Epidermal melanocyte (primary cell): Measurements from ENCODE around the gene PRUNE2.

Source experiments
- DNase-seq: peaks from one replicate; pipeline ENCODE4 v3.0.0; 2011; ENCODE audit warnings: low spot score; ENCODE audit not compliant: insufficient read length

The PRUNE2 gene

DNA sequence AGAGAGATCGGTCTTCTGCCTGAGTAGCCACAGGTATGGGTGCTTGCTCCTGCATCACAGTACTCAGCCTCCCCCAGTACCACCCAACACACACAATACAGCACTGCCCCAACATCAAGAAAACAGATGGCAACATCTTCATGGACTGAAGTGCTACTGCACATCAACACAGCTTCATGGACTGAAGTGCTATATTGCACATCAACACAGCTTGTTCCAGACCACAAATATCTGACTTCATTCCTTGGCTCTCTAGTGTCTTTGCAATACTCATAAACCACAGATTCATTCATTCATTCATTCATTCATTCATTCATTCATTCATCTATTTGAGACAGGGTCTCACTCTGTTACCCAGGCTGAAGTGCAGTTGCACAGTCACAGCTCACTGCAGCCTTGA lies 172.8 kb downstream of the PRUNE2 start:
- no peak for DNase-seq

DNA sequence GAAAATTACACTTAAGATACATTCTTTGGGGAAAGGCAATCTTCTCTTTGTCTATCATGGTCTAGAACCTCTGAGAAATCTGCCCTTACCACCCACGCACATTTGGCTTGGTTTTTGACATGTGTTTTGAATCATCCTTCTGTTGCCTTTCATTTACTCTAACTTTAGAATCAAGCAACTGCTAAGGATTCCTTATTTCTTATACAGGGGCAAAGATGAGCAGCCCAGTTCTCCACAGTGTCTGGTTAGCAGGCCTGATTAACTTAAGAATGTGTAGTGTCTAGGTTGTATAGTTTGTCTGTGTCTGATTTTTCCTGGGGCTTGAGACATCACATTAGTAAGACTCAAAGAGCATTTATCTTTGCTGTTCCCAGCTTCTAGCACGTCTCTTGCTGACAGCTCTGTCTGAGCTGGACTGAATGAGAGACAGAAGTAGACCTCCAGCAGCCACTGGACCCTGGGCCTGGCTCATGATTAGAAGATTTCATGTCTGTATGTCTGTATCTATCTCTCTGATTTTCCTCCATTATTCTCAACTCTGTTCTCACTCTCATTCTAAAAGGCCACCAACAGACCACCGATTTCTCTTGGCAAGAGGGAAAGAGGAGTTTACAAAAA lies 173.5 kb downstream of the PRUNE2 start:
- DNase-seq = no peak

DNA sequence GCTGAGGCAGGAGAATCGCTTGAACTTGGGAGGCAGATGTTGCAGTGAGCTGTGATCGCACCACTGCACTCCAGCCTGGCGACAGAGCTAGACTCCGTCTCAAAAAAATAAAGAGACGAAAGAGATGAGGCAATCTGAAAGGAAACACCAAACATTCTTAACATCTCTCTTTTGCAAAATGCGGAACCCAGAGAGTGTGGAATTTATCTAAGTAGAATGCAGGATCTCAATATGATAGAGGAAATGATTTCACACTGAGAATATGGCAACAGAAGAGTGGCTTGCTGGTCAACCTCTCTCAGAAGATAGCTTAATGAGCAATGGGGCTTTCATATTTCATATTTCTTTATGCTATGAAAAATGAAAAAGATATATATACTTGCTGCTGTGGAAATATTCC lies 175.1 kb downstream of the PRUNE2 start:
- no peak for DNase-seq

DNA sequence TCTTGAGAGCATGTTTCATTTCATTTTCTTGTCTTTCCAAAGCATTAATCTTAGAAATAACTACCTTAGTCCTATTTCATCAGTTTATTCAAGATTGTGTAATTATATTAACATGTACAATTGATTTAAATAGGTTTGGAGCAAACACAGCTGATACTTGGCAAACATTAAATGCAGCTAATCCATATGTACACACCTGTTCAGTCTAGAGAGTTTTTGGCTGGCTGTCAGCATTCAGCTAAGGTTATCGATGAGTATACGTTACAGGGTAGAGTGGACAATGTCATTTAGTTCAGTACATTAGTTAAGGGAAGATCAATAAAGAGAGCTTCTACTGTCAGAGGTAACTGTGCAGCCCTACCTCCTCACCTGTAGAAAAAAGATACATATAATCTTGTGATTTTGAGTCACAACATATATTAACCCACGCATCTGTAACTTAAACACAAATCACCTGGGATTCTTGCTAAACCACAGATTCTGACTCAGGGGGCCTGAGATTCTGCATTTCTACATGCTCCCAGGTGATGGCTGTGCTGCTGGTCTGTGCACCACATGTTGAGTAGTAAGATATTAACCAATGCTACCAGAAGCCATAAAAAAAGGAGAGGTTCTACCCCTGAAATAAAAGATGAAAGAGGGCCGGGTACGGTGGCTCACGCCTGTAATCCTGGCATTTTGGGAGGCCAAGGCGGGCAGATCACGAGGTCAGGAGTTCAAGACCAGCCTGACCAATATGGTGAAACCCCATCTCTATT lies 175.8 kb downstream of the PRUNE2 start:
- DNase-seq = no peak

DNA sequence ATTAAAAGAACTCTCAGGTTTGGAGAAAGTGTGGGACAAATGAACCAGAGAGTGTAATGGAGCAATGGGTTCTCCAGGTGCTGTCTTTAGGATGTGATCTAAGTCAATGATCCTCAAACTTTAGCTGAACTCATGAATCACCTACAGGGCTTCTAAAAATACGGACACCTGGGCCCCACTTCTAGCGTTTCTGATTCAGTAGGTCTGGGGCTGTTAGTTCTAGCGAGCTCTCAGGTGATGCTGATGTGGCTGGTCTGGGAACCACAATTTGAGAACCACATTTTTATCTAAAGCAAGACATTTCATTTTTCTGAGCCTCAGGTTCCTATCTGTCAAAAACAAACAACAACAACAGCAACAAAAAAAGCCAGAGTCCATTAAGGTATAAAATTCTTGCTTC lies 176.8 kb downstream of the PRUNE2 start:
- no peak for DNase-seq

DNA sequence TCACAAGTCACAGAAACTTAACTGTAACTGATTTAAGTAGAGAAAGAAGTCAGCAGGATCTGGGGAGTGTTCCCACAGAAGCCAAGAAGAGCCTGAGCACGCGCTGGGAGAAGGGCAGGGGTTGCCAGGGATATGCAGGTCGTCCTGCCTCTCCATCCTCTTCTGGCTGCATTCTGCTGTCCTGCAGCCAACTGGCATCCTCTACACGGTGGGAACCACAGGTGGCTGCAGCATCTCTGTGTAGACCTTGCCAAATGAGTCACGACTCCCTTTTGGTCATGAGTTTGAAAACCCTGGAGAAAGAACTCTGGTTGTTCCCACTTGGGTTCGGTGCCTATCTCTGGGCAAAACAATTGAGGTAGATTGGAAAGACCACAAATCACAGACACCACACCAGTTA lies 180.0 kb downstream of the PRUNE2 start:
- DNase-seq = no peak

DNA sequence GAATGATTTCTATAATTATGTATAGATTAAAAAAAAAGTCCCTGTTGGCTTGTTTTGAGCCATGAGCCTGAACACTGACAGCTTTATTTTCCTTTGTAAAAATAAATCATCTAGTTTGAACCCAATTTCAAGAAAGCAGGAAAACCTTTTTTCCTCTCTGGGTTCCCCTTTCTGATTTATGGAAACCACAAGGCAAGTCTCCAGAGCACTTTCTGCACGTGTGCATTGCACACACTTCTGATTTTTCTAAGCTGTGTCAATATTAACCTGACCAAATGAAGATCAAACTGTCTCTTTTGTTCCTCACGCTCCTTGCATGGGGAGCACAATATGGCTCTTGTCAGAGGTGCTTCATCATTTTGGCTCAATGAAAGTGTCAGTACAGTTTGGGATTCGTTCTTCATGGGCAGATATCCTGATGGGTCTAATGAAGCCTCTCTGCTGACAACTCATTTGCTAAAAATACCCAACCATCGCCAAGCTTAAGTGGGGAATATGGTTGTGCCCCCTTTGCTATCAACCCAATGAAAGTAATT lies 180.8 kb downstream of the PRUNE2 start:
- DNase-seq = no peak

DNA sequence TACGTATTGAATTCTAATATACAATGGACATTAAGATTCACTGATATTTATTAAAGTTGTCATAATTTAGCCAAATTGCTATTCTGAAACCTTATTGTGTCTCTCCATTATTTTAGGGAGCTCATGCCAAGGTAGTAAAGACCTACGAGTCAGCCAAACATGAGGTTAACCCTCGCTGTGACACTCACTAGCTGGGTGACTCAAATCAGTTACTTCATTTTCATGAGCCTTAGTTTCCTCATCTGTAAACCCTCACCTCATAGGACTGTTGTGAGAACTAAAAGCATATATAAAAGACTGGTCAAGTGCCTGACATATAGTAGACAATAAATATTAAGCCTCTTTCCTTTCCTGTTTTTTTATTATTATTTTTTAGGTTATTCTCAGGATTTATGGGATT lies 185.7 kb downstream of the PRUNE2 start:
- no peak for DNase-seq

DNA sequence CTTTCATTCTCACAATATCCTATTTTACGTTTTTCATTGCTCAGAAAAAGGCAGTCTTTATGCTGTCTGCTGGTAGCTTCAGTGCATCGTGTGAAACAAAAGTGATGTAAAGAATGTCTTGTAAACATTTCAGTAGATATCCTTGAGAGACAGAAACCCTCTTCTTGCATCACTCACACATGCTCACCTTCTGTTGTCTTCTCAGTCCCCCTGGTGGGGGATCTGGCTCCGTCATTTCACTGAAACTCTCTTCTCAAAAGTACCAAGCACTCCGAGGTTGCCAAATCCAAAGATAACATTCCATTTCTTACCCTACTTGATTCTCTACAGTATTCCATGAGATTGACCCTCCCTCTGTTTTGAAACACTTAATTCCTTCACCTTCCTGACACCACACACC lies 187.7 kb downstream of the PRUNE2 start:
- DNase-seq = no peak

DNA sequence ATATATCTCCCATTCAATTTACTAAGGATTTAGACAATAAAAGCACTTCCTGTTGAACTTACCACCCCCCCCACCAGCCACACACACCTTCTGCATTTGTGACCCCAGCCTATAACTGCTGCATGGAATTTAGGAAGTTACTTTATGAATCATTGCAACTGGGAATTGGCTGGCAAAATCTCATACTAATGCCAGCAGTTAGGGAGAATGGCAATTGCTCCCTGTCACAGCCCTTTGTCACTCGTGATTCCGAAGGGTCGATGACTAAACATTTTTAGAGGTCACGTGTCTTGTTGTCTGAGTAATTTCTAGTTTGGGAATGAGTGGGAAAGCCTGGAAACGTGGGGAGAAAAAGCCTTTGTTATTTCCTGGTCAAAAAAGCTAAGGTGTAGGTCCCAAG lies 188.3 kb downstream of the PRUNE2 start:
- DNase-seq = no peak

DNA sequence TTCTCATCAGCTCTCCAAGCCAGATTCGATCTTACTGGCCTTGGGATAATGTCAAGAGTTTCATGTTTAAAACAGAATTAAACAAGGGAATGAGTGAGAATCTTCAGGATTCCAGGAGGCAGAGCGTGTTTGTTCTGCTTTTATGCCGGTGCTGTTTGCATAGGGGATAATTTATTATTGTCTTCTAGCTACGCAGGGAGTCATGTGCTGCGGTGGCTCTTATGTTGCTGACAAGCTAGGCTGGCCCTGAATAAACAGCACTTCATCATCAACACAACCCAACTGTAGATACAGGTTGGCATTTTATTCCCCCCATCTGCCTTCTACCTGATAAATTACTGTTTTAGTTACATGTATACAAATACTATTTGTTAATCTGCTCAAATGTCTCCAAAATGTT lies 188.7 kb downstream of the PRUNE2 start:
- no peak for DNase-seq

DNA sequence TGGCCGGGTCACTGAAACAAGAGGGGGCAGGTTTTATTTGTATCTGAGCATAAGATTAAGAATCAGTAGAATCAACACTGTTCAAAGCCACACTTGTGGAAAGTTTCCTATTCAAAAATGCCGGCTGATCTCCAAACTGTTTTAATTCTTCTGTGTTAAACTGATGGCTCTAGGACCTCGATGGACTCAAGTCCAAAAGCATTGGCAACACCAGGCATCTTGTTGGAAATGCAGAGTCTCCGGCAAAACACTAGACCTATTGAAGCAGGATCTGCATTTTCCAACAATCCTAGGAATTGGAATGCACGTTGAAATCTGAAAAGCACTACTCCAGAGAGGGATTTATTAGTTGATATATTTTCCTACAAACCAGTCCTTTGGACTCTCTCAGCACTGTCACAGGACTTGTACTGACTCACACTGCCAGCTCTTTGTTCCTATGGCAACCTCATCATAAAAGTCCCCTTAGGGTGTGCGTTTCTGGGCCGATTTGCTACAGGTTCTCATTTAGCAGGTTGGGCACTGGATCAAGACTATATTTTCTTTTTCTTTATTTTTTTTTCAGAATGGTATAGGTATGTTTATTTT lies 189.7 kb downstream of the PRUNE2 start:
- no peak for DNase-seq

DNA sequence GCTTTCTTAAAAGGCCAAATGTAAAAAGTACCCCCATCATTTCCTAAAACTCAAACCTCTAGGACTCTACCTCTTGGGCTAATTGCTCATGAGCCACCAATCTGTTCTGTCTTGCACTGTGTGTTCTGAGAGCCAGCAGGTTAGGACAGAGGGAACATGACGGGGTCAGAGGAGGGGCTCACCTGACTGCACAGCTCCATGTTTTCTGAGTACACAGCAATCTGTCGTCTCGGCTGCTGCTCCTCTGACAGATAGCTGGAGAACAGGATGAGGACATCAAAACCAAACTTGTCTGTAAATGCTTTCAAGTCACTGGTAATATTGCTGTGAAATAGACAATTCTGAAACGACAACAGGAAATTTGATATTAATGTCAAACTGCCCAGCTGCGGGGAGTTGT lies 192.5 kb downstream of the PRUNE2 start:
- no peak for DNase-seq

DNA sequence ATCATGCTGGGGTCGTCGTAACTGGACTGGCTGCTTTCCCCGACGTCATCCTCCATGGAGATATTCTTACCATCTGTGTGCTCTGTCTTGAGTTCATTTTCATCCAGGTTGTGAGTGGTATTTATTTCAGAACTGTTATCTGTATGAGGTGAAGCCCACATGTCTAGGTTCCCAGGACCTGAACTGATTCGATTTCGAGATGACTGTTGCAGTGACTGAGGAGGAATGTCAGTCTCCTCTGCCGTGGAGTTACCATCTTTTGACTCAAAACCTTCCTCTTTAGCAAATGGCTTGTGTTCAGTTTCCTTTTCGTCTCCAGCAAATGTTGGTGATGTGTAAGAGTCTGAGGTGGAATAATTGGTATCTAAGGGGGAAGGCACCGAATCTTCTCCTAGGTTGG lies 196.9 kb downstream of the PRUNE2 start:
- no peak for DNase-seq

DNA sequence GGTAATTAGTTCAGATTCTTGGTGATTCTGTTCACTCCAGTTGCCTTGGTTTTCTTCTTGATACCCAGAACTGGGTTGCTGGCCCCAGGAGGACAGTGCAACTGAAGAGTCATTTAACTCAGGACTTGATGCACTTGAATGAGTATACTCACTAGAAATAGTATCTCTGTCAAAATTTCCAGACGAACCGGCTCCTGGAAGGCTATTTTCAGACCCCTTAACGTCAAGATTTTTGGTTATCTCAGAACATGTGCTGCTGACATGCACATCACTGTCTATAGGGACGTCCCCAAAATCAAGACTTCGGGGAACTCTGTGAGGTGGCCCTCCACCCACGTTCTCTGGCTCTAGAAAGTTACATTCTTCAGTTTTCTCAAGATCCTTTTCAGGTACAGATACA lies 198.4 kb downstream of the PRUNE2 start:
- DNase-seq = no peak

DNA sequence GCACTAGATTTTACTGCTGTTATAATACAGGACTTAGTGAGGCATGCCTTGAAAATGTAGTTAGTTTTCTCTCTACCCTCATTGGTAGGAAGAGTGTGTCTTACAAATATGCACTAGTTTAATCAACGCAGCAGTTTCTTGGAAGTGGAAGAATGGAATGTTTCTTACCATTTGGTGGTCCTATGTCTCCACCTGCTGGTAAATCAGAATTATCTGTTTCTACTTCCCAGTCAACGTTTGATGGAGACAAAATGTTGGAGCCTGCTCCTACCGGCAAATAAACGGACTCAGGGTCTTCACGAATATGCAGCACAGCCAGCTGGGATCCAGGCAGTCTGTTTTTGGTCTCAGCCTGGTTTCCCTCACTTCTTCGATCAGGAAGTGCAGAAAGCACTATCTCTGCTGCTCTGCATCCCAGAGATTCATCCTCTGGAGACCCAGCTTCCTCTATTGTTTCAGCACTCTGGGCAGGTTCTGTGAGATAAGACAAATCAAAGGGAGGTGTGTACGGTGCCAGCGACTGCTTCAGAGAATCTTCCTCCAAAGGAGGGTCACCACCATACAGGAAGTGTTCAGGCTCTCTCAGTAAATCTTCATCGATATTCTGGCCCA lies 201.2 kb downstream of the PRUNE2 start:
- DNase-seq = peak; percentile 62

DNA sequence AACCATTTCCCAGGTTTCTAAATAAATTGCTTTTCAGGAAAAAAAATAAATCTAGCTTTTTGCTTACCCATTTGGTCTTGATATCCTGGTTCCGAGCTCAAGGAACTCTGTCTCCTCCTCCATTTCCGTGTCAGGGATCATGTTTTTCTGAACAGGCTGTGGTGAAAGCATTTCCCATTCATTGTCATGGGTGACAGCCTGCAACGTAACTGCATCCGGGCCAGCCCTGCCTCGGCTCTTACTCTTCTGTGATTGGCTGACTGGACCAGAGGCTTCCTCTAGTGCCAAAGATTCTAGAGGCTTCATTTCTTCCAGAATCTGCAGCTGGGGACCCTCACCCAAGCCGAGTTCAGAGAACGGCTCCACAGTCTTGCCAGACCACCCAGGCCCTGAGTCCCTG lies 202.6 kb downstream of the PRUNE2 start:
- no peak for DNase-seq

DNA sequence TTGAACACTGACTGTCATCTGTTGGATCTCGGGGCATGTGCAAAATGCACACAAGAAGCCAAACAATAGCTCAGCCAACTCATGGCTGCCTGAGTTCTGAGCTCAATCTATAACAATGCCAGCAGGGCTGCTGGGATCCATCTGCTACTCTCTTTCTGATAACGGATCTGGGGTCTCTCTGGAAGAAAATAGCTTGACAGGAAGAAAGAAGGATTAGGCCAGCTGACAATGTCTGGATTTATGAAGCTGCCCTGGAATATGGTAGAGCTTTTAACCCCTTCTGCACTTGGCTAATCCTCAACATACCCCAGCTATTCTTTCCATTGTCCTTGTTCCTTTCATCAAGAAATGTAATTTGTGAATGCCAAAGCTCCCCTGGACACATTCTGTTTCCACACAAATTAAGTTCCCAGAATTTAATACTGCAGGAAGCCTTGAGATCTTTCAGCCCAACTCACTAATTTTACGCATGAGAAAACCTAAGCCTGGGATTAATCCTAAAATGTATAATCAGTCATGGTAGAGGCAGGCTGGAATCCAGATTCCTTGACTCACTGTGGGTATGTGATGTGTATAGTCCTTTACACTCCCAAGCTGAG lies 204.4 kb downstream of the PRUNE2 start:
- no peak for DNase-seq

DNA sequence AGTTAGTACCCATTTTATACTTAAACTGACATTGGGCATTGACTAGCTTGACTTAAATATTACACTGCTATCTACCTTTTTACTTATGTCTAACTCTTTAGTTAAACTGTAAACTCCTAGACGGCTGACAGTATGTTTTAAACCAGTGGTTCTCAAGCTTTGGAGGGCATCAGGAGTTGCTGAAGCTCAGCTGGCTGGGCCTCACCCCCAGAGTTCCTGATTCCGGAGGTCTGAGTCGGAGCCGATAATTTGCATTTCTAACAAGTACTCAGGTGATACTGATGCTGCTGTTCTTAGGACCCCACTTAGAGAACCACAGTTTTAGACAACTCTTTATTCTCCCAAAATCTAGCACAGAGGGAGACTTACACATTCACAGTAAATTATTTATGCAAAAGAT lies 205.0 kb downstream of the PRUNE2 start:
- no peak for DNase-seq

DNA sequence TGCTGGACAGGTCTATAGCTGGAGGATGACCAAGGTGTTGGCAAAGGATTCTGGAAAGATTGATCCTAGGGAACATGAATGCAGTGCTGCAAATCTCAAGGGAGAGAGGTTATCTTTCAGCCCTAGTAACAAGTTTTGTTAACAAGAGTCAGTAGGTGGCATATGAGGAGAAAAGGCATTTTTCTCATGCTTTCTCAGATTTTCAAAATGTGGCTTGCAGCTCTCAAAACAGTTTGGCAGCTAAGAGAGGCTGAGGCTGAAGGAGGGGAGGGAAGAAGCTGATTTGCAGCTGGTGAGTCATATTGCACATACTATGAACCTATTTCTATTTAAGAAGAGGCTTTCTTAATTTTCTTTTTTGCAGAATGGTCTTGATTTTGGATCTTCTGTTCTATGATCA lies 205.9 kb downstream of the PRUNE2 start:
- no peak for DNase-seq

DNA sequence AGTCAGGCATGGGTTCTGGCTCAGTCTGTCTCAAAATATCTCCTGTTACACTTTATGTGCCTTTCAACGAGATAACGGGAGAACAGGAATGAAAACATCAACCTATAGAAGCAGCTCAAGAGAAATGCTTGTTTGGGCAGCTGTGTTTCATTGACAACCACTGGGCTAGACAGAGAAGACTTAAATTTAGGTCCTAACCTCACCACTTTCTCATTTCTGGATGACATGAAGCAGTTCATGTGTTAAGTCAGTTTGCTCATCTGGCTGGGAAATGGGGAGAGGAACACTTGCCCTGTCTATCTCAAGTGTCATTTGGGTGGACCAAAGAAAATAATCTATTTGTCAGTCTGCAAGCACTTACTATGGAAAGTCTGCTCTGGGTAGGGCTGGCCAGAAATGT lies 208.4 kb downstream of the PRUNE2 start:
- no peak for DNase-seq

DNA sequence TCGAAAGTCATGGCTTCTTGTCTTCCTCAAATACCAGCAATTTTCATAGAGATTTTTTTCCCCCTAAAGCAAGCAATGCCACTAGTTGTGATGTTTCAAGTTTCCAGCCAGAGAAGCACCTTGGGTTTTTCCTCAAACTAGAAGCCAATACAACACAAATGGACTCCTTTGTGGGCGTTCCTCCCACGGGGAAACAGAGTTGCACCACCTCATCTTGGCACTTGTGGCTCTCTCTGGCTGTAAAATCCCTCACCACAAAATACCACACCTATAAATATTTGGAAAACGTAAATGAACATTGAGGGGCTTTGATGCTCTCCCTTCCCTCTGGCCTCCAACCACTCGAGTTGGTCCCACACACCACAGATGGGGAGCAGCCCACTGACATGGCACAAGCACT lies 208.8 kb downstream of the PRUNE2 start:
- DNase-seq = no peak
